HG03558 (cell line): ENCODE results near the gene NFU1.
A peak's percentile ranks its signal among the peaks of the same experiment; 100 is the strongest.

Experiments
- ATAC-seq: cut with Tn5 transposase; IDR thresholded peaks from one replicate; pipeline ENCODE4 v1.9.1; 2021; ENCODE audit warnings: moderate number of reproducible peaks; ENCODE audit not compliant: unreplicated experiment; ENCODE audit errors: extremely low read depth

NFU1 gene

DNA sequence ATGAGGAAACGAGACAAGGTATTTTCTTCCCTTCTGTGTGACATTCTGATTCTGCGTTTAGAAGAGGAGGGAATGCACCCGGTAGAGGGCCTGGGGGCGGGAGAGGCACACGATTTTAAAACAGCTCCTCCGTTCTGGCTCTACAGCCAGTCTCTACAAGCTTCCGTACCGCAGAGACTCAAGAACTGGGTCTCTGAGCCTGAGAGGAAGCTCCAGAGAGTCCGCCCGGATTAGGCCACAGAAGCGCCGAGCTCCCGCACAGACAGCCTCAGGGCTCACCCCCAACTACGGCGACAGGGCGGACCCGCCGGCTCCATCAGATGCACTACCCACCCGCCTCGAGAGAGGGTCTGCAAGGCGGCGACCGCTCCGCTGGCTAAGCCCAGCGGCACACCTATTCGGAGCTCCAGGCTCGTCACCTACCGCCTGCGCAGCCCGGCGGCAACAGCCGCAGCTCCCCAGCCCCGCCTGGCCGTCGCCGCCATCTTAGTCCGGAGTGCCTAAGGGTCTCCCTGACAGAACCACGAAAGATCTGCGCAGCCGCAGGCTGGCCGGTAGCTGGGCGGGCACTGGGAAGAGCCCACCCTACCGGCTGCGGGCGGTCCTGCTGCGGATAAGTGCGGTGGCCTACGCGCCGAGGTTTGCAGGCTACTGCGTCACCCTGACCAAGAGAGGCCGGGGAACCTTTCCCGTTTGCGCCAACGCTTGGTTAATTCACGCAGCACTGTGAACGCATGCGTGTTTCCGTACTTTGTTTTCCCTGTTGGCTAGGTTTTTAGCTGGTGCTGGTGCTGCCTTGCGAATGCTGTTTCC lies at the start of gene NFU1:
TSS of gene NFU1 (minus strand) at position 498 of the 813 bp plus-strand sequence. CDS start at position 485, 13 bp downstream.
- ATAC-seq, result peak; percentile 85

DNA sequence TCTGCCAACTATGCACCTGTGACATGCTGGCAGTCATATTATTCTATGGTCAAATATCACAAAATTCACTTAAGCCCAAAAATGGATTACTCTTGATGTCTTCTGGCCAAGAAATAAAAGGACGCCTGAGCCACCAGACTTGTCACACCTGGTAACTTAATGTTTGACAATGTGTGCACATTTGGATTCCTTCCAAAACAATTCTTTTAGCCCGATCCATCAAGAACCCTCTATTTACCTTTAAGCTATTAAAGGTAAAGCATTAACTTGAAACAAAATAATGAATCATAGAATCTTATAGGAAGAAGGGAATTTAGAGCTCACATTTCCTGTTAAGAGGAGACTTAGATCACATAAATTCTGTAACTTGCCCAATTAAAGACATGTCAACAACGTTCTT lies 46.5 kb upstream of the NFU1 start:
- ATAC-seq, result no peak

DNA sequence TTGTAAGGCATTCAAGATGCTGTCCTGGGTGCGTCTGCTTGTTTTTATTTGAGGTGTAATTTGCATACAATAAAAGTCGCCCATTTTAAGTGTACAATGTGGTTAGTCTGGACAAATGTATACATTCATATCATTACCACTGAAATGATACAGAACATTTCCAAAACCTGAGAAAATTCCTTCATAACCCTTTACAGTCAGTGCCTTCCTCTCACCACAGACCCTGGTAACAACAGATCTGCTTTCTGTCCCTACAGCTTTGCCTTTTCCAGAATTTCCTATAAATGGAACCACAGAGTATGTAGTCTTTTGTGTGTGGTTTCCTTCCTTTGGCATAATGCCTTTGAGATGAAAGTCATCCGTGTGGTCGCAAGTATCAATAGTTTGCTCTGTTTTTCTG lies 45.8 kb upstream of the NFU1 start:
- ATAC-seq, result no peak

DNA sequence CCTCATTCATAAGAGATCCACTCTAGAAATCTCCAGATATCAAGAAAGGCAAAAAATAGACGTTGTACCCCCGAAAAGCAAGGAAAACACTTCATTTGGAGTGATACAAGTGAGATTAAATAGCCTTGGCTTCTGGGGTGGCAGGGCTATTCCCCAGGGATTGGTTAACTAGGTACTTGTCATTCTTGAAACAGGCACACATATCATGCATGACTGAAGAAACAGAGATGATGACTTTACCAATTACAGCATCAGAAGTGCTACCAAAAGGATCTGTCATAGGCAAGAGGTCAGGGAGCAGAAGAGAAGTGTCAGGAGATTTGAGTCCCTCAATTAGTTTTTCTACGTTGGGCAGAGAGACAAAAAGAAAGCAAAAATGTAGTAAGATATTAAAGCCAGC lies 45.2 kb upstream of the NFU1 start:
- no peak for ATAC-seq

DNA sequence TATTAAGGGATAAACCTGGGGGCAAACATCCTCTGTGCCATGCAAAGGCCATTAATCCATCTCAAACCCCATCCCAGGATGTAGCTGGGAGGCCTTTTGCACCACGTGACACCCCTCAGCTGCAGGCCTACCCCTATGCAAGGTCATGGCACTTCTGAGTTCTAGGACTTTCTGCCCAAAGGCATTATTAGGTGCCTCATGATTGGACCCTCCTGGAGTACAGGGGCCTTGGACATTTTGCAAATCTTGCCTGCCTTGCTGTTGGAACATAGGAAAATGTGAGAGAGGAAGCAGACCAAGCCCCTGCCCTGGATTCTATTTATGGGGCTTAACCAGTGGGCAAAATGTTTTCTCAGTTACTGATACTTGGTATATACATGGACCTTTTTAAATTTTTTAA lies 44.2 kb upstream of the NFU1 start:
- no peak for ATAC-seq

DNA sequence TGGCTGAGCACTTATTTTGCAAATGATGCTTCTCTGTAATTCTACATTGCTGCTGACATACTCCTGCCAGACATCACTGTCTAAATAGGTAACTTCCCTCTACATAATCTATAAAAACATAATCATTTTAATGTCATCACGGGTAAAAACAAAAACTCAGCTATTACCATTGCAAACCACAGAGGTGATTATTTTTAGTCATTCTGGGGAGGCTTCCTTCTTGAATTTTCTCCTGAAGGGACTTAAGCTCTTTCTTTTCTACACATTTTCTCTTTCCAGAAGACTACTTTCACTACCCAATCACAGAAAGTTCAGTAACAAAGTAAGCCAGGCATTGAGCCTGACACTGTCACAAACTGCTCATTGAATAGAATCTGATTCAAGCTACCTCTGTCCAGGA lies 40.4 kb upstream of the NFU1 start:
- no peak for ATAC-seq

DNA sequence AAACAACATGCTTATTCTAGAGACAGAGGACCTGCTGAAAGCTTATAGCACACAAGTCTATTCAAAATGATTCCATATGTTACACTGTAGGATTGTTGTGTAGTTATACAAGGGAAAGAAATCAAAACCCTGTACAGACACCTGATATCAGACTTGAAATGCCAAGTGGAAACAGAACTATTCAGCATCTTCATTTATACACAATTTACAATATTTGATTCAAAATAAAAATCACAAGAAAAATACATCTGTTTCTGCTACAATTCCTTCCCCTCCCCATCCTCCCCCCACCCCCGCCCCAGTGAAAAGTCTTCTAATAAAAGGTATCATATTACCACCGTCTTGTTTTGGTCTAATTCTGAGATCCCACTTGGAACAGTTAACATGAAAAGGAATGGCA lies 37.5 kb upstream of the NFU1 start:
- no peak for ATAC-seq

DNA sequence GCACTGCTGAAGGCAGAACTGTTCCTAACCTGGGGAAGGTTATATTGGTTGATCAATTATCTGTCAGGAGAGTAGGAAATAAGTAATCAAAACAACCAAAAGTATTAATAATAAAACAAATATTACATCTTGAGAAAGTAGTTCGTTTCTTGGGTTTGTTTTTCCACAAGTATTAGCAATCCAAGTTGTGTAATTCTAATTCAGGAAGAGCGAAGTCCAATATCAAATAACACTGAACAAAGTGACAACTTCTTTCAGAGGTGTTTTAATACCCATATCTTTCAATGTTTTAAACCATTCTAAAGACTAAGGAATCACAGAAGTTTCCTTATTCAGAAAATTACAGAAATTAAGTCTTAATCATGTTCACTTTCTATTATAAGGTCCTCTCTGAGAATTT lies 34.6 kb upstream of the NFU1 start:
- no peak for ATAC-seq

DNA sequence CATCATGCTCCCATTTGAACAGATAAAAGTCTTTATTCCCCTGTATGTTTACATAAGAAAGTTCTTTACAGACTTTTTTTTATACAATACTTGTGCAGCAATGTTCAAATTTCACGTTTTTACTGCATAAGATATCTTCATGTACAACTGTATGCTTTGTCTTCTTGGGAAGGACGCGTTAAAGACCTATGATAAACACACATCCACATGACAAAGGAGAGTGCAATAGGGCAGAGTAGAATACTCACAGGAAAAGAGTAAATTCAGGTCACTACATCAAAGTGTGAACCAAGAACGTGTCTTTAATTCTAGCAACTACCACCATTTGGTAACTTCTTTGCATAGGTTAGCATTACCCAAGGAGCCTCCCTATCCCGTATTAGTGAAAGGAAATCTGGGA lies 33.7 kb upstream of the NFU1 start:
- ATAC-seq, result no peak

DNA sequence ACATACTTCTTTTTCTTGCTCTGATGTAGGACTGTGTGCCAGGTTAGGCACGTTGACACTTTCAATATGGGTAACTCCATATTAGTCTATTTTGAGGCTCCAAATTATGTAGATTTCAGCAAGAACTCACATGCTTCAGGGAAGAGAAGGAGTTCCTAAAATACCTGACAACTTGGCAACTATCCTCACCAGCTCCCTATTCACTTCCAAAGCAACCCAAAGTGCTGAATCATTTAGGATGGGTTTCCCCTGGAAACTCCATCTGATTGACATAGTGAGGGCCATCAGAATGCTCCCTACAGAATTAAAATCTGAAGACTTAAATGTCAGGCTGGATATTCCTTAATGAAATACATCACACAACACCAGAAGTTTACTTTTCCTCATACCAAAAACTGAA lies 32.5 kb upstream of the NFU1 start:
- no peak for ATAC-seq

DNA sequence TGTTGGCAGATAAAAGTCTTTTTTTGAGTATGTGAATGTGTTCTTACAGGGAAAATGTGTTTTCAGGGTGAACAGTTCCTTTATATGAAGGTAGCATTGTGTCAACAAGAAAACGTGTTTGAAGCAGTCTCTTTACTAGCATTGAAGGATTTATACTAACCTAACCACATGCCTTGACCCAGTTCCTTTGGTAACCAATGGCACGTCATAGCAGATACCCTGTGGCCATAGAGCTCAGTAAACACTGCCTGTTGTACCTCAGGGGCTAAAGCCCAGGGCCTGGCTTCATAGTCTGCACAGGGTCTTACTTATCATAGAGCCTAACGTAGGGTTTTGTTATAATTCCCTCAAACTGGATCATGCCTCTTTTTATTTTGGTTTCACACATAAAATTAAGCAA lies 32.1 kb upstream of the NFU1 start:
- ATAC-seq, result no peak

DNA sequence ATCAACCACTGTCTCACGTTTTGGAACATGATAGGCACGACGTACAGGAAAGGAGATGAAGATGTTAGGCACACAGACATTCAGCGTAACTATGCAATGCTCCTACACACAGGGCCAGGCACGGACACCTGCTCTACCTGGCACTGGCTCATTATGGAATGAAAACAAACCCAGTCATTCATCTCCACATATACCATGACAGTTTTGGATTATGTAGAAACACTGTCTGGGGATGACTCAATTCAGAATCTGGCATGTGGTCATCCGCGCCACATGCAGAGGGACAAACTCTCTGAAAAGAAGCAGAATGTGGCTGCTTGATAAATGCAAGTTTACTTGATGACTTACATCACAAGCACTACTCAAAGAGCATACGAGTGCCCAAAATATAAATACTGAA lies 29.5 kb upstream of the NFU1 start:
- ATAC-seq, result no peak

DNA sequence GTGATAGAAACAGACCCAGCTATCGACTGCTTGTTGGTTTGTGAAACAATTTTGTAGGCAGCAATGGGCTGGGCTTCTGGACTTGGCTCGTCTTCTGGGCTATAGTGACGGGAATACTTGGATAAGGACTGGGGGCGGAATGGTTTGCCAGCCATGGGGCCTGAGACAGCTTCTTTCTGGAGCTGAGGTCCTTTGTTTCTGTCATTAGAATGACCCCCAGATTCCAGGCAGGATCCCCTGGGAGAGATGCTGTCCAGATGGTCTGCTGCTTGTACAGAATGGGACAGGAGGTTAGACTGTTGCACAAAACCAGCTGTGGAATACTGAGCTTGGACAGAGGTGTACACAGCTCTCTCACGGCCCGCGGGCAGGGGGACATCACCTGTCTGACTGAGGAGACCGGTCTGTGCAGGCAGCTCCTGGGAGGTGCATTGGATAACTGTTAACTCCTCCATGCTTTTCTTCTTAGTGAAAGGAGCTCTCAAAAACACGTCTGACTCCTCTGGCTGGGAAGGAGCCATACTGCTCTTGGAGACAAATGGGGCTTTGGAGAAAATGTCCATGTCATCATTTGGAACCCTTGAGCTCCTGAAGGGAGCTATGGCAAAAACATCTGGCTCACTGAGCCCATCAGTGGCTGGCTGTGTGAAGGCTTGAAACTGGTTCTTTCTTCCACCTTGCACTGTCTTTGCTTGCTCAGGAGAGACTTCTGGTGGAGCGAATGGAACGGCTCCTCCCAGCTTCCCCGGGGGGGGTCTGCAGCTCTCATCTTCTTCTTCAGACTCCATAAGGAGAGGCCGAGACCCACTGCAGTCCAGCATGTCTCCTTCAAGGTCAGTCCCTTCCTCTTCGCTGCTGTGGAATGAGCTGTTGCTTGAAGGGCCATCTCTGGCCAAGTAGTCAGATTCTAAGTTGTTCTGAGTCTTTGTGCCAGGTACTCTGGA lies 28.6 kb upstream of the NFU1 start:
- ATAC-seq, result no peak

DNA sequence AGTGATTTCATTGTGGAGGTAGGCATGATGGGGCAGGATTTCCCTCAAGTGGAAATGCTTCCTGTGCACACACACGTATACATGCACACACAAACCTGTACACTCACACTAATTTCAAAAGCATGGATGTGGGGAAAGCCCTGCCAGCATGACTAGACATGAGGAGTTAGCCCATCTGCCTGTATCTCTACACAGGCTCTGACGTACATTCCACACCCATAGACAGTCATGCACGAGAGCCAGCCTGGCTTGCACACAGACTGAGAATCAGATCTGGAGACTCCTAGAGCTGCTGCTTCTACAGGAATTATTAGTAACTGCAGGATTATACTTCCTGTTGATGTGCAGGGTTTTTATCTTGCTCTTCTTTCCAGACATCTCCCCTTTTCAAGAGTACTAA lies 27.3 kb upstream of the NFU1 start:
- ATAC-seq, result no peak

DNA sequence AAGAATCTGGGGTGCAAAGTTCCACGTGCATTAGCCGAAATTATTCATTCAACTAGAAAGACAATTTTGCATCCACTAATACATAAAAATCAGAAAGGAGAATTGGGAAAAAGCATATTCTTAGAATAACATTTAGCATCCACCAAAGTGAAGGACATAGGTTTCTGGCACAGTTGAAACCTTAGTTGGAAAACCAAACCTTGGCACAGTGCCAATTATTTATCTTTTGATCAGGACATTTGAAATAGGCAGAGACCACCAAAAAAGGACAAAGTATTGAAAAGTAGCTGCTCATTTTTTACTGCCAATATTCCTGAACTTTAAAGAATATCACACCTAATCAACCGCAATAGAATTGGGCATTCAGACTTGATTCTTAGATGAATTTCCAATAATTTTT lies 25.5 kb upstream of the NFU1 start:
- ATAC-seq, result no peak

DNA sequence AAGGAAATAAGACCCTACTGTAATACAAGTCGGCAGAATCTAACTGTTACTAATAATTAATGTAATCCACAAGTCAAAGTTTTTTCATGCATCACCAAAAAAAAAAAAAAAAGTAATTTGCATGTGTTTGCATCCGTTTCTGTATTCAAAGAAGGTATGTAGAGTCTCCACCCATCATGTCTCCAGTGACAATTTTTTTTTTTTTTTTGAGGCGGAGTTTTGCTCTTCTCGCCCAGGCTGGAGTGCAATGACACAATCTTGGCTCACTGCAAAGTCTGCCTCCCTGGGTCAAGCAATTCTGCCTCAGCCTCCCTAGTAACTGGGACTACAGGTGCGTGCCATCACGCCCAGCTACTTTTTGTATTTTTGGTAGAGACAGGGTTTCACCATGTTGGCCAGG lies 24.2 kb upstream of the NFU1 start:
- no peak for ATAC-seq

DNA sequence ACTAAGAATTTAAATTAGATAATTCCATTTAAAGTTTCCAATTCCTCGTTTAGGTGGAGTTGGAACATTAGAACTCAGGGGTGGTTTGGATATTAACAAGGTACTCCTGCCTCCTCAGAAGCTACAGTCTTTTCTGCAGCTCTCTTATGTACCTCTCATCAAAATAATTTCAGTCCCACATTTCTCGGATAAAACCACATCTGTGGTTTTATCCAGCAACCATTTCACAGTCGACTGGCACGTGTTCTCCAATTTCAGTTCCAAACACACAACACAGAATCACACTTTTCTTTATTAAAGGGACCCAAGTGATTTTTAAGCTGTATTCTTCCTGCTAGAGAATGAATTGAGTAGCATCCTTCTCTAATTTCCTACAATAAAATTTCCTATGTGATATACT lies 22.7 kb upstream of the NFU1 start:
- ATAC-seq, result no peak

DNA sequence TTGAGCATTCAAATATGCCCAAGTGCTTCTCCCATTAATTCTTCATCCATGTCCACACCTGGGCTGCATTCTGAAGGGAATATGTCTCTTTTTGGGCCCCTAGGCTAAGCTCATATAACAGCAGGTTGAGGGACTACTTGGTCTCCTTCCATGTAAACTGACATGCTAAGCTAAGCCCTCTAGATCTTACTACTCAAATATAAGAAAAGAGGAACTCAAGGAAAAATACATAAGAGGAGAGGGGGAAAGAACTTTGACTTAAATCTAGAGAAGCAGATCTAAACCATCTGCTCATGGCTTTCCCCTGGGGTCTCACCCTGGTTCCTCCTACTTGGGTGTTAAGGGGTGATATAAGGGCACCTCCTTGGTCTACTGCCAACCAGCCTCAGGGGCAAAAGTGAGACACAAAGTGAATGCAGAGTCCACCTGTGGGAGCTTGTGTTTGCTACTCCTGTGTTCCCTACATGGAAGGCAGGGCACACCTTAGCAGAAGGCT lies 19.8 kb upstream of the NFU1 start:
- ATAC-seq, result no peak

DNA sequence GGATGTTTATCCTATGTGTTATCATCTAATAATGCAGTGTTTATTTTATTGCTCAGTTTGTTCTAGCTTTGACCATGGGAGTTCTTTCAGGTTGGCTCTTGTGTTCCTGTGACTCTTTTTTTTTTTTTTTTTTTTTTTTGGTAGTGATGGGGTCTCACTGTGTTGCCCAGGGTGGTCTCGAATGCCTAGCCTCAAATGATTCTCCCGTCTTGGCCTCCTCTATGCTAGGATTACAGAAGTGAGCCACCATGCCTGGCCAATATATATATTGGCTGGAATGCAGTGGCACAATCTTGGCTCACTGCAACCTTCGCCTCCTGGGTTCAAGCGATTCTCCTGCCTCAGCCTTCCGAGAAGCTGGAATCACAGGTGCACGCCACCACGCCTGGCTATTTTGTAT lies 18.9 kb upstream of the NFU1 start:
- no peak for ATAC-seq

DNA sequence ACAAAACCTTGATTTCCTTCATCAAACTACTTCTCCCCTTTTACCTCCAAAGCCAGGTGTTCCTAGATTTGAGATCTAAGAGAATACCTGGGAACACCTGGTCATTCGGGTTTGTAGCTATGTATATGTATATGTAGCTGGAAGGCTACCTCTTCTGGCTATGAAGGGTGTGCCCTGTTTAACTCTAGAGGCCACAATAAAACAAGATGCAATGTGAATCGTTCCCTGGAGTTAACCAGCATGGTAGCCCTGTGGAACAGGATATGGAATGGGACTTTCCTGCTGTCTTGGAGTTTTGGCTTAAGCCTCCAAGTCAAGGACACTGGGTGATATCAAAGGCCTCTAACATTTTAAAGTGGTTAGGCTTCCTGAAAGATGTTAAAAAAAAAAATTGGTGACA lies 17.7 kb upstream of the NFU1 start:
- no peak for ATAC-seq

DNA sequence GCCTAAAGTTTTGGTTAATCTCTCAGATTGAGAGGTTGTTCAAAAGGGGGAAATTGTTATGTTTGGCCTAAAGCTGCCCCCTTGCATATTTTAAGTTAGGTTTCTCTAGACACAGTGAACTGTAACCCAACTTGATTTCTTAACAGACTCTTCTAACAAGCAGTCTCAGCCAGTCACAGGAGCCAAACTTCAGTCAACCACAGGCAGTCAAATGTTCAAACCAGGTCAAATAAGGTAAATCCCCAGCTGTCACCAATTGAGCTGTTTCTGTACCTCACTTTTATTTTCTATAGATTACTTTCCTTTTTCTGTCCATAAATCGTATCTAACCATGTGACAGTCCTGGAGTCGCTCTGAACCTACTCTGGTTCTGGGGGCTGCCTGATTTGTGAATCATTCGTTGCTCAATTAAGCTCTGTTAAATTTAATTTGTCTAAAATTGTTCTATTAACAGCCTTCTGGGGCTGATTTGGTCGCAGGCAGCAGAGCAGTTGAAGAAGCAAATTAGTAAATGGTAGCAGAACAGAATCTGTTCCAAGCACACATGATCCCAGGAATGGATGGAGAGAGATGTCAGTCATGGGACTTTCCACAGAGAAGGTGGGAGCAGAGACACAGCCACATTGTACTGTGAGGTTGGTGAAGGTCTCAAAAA lies 16.4 kb upstream of the NFU1 start:
- peak; percentile 82 for ATAC-seq
